Suprapubic skin (tissue), 3 donors: Measurements from ENCODE around the gene LCN15.

Source experiments
- EP300 ChIP-seq: sonication (generic); formaldehyde crosslinking; IDR thresholded peaks from one replicate; pipeline ENCODE4 v1.6.1; 2017; ENCODE audit warnings: antibody characterized with exemption
- TF ChIP-seq, protein P1 (sequence below), 2 donors: fragments of 200-600 bp in 1 of 2; fragments of 450-650 bp in 1 of 2; sonication (generic) in 1 of 2; IDR thresholded peaks; one replicate each; pipeline ENCODE4 v1.5.1; 2016 to 2019; ENCODE audit warnings: antibody characterized with exemption in 2 of 2, mild to moderate bottlenecking in 1 of 2, moderate library complexity in 1 of 2

DNA sequence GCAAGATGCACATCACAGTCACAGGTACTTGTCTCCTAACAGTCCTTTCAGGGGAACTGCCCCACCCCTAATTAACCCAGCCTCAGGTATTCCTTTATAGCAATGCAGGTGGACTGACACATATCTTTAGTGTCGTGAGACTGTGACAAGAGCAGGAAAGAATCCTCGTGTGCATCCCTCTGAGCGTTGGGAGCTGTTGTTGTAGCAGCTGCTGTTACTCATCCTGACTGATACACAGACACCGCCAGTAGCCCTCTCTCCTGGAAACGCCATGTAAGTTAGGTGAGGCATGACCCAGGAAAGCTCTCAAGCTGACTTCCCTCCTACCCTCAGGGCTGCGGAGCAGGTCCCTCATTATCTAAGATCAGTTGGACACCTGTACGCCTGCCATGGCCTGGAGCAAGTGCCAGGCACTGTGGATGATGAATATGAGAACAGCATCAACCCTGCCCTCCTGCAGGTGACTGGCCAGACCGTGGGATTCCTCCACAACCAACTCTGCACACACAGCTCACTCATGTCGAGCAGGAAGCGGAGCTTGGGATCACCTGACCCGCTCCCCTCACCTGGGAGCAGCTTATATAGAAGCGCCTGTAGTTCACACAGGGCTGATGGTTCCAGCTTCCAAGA lies 10.2 kb upstream of the LCN15 start:
- no peak for TF ChIP-seq EP300
- TF ChIP-seq, protein P1, sequence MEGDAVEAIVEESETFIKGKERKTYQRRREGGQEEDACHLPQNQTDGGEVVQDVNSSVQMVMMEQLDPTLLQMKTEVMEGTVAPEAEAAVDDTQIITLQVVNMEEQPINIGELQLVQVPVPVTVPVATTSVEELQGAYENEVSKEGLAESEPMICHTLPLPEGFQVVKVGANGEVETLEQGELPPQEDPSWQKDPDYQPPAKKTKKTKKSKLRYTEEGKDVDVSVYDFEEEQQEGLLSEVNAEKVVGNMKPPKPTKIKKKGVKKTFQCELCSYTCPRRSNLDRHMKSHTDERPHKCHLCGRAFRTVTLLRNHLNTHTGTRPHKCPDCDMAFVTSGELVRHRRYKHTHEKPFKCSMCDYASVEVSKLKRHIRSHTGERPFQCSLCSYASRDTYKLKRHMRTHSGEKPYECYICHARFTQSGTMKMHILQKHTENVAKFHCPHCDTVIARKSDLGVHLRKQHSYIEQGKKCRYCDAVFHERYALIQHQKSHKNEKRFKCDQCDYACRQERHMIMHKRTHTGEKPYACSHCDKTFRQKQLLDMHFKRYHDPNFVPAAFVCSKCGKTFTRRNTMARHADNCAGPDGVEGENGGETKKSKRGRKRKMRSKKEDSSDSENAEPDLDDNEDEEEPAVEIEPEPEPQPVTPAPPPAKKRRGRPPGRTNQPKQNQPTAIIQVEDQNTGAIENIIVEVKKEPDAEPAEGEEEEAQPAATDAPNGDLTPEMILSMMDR (IDR thresholded peaks at IDR 0.05), result no peak
